Fibroblast of peridontal ligament (primary cell): Measurements from ENCODE around the gene ST6GAL2.

Source experiments
- DNase-seq: peaks from one replicate; pipeline ENCODE4 v3.0.0-alpha.2; 2010; ENCODE audit errors: extremely low read depth

The ST6GAL2 gene

GRCh38 chr2:106885971-106886915, at the start of gene ST6GAL2:
ST6GAL2 (minus strand) TSS chr2:106886167; CDS start chr2:106843977, 42,190 bp downstream.
- DNase-seq: no peak

- DNase-seq: no peak
Observed at GRCh38 chr2:106932644-106933043, 46.7 kb upstream of the ST6GAL2 start.

DNA sequence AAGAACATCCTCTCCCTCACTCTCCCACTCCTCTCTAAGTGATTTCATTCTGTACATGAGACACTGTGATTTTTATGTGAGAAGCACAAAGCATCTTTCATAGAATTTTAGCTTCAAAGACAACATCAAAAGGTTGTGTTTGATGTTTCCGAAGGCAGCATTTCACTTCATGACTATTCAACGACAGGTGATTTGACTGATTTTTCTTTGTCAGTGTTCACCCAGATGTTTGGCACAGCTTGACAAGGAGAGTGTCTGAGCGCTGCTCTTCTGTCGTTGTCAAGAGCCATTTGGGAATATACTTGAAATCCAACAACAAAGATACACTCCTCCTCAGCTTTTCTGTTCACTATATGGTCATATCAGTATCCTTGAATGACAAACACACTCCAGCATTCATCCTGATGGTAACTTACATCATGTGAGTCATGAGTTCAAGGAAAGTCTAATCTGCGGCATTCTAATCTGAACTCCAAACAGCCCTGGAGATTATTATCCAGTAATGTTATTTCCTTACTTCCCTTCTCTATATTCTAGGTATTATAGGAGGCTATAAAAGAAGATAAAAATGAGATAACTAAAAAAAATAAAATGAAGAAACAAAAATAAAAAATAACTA, 45.9 kb upstream of the ST6GAL2 start:
- DNase-seq: no peak

DNA sequence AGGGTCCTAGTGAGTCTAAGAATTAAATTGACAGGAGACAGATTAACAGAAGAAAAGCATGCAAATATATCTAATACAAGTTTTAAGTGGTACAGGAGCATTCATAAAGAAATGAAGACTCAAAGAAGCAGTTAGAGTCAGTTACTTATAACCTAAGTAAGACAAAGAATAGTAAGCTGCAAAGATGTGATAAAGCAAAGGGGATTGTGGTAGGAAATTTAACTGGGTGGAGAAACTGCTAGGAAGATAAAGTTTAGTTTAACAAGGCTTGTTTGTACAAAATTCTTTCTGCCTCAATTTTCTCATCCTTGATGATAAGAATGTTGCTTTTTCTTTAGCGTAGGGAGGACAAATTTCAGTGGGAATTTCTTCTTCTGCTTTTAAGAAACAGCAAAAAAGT, 35.5 kb upstream of the ST6GAL2 start:
- DNase-seq: no peak

GRCh38 chr2:106919012-106919411, 33.0 kb upstream of the ST6GAL2 start:
- DNase-seq: no peak

GRCh38 chr2:106904242-106904641, 18.3 kb upstream of the ST6GAL2 start:
- DNase-seq: no peak

GRCh38 chr2:106899786-106900530, 14.0 kb upstream of the ST6GAL2 start:
- DNase-seq: no peak

GRCh38 chr2:106894545-106894944, 8.6 kb upstream of the ST6GAL2 start:
- no peak for DNase-seq

- DNase-seq: no peak
Observed at GRCh38 chr2:106892048-106892447, 6.1 kb upstream of the ST6GAL2 start.

DNA sequence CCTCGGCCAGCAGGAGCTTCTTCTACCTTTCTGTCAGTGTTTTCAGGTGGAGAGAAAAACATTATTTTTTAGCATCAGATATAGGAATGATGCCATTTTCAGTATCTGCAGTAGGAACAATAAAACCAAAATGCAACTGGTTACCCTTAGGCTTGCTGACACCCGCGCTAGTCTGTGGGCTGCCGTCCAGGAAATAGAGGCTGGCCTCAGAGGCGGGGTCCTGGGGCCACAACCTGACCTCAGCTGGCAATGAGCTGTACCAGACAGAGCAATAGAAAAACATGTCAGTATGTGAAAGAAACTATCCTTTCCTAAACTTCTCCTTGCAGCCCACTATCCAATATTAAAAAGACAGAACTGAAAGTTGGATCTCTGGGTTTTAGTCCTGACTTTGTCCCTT, 4.6 kb upstream of the ST6GAL2 start:
- no peak for DNase-seq

- DNase-seq: no peak
Observed at GRCh38 chr2:106886916-106887758, 1.2 kb upstream of the ST6GAL2 start.

DNA sequence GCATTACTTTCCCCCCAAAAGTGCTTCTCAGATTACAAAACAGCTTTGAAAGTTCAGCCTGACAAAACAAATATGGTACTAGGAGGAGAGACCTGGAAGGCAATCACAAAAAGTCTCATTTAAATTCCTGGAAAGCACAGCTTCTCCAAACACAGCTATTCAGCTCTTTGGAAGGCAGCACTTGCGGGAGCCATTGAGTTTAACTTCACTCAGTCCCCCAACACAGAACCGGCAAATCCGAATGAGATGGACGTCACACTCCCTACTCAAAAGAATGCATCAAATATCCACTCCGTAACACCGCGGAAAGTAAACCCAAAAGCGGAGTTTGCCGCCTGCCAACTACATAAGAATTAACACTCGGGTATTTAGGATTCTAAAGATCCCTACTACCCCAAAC, 638 bp downstream of the ST6GAL2 start:
- no peak for DNase-seq

- DNase-seq: no peak
Observed at GRCh38 chr2:106882673-106883072, 3.3 kb downstream of the ST6GAL2 start.

- no peak for DNase-seq
Observed at GRCh38 chr2:106878206-106878605, 7.8 kb downstream of the ST6GAL2 start.

DNA sequence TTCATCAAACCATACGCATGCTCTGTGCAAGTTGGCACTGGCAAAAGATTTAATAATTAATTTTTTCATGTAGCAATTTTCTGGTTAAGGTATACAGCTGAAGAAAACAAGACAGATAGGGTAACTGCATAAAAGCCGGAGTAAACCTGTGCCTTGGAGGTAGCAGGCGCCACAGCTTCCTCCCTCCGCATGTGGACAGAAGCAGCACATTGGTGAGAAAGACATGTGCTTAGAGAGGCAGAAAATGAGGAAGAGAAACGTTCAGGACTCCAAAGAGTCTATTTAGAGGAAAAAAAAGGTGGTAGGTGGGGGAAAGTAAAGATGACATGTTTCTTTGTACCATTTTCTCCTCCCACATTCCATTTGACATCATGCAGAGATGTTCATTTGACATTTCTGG, 9.3 kb downstream of the ST6GAL2 start:
- no peak for DNase-seq

- DNase-seq: no peak
Observed at GRCh38 chr2:106869512-106870275, 16.3 kb downstream of the ST6GAL2 start.

DNA sequence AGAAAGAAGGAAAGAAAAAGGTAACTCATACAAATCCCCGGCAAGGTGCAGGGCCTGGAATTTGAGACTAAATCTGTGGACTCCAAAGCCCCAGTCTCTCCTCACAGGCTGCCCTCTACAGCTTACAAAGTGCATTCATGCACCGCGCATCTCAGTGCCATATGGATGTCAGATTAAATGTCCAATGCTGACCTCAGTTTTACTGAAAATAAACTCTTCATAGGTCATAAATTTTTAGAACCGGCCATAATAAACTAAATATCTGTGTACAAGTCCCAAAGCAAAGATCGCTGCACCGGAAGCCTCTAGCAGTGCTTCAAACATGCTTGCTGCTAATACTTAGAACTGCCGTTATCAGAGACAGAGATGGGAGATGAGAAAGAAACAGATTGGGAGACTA, 17.7 kb downstream of the ST6GAL2 start:
- DNase-seq: no peak

DNA sequence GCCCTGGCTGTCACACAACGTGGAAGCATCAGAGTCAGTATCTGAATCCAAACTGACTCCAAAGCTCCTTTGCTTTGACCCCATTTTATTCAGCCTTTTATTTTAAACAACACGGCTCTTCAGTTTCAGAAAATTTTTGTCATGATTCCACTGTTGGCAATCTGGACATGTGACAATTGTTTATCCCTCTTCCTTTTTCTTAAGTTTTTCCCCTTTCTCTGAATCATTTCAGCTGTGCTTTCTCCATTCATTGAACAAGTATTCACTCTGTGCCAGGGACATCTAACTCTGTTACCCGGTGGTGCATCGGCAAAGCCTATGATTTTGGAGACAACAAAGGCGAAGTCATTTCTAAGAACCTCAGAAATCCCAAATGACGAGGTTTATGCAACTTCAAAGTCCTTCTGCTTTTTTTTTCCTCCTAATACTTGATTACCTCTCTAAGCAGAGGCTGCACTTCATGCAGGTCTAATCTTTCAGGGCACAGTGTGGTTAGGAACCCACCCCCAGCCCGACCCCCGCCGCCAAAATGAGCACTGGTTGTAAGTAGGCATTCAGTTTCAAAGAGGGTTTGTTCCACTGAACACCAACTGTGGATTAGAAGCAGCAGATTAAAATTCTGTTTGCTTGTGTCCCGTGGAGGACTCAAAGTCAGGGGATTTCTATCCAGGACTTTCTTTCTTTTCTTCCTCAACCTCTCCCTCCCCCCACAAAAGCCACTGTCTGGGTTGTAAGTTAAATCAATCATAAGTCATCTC, 18.6 kb downstream of the ST6GAL2 start:
- no peak for DNase-seq

- no peak for DNase-seq
Observed at GRCh38 chr2:106866641-106867040, 19.3 kb downstream of the ST6GAL2 start.

- no peak for DNase-seq
Observed at GRCh38 chr2:106864051-106864450, 21.9 kb downstream of the ST6GAL2 start.
